ENCODE results near the gene FBN2.
"Not testable (repeated sequence)": the region's sequence is repeated elsewhere in the genome, so short reads cannot be mapped to it uniquely, and the experiment has no call there.

Gene FBN2

DNA sequence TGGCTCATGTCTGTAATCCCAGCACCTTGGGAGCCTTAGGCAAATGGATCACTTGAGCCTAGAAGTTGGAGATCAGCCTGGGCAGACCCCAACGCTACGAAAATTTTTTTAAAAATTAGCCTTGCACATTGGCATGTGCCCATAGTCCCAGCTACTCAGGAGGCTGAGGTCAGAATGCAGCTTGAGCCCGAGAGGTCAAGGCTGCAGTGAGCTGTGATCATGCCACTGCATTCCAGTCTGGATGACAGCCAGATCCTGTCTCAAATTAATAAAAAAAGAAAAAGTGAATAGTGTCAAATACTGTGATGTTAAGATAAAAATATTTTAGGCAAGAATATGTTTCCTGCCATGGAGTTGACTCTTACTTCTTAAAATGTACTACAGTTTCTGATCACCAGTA, 5.3 kb downstream of the FBN2 start:
- DNase-seq = no peak

DNA sequence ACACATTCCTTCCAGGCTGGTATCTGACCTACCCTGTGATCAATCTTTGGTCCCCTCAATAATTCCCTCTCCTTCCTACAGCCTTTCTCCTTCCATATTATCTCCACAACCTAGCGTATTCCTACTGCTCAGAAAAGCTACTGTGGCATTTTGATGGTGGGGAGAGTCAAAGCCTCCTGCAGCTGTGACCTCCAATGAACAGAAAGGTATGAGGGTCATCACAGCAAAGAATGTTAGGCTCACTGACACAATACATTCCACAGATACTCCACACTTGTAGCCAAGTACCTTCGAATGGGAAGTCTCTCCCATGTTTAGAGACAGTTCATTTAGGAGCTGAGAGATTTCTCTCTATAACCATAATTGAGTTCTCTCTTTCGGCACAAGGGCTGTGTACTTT, 5.9 kb downstream of the FBN2 start:
- no peak for DNase-seq

DNA sequence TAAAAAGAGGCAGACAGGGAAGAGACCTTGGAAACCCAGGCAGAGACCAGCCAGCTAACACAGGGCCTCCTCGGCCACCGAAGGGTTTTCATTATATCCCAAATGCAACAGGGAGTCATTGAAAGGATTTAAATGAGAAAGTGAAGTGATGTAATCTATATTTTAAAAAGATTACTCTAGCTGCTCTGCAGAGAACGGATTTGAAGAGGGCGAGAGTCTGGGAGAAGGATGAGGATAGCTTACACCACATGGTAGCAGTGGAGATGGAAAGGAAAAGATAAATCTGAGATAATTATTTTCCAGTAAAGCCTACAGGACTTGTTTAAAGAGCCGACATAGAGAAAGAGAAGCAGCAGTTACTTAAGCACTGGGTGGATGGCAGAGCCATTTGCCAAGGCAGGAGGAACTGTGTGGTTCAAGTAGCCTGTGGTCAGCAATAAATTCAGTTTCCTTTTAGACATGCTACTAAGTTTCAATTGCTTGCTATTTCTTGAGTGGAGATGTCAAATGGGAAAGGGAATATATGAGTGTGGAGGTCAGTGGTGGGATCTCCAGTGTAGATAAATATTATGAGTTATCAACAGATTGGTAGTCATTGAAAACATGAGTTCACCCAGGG, 9.3 kb downstream of the FBN2 start:
- DNase-seq = no peak

DNA sequence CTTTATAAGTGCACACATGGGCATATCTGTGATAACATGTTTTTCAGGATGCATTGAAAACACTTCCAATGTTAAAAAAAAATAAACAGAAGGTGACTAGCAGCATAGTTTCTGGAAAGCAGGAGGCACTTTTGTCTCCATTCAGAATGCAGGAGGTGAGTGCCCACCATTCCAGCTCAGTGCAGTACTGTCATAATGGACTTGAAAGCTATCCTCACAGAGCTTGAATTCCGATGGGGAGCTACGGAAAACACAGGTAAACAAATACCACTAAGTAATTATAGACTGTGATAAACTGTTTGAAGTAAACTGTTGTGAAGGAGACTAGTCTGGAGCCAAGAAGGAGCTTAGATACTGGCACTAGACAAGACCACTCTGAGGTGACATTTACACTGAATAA, 9.9 kb downstream of the FBN2 start:
- no peak for DNase-seq

DNA sequence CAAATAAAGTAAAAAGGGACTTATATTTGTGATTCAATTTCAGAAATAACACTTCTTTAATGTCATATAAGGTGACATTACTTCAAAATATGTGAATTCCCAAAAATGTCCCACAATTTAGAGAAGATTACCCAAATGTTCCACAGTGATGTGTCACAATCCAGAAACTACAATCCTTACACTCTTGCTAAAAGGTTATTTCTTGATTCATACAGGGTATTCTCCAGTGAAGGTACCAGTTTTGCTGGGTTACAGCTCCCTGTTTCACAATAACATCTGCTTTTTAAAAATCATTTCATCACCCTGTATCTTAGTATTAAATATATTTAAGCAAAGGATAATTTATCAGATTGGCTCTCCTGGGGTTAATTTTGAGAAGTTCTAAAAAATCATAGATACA, 11.0 kb downstream of the FBN2 start:
- DNase-seq = no peak

DNA sequence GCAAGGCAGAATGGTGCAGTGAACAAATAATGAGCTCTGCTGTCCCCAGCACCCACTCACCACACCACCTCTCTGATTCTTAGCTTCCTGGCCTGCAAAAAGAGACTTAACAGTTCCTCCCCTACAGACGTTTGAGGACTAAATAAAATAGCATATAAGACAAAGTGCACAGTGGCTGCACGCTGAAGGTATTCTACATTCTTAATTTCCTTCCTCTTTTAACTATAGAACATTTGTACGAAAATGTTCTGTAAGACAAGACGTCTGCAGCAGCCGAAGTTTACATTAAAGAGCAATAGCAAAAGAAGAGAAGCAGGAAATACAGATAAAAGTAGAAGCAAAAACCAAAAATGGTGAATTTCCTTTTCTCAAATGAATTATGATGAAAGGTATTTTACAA, 15.7 kb downstream of the FBN2 start:
- DNase-seq = no peak

DNA sequence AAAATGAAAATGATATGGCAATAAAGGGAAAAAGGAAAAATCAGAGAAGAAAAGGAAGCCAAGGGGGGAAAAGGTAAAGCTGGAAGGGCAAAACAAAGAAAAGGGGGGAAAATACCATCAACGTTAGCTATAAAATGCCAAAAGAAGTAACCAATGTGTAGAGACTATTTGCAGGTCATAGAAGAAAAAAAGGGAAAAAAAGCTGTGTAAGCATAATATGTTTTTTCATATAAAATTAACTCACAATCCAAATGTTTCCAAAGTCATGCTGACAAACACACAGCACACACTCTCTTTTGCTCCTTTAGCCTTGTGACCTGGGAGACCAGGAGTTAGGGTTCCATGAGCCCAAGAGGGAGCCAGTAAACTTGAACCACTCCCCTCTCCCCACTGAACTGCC, 18.2 kb downstream of the FBN2 start:
- DNase-seq = no peak

DNA sequence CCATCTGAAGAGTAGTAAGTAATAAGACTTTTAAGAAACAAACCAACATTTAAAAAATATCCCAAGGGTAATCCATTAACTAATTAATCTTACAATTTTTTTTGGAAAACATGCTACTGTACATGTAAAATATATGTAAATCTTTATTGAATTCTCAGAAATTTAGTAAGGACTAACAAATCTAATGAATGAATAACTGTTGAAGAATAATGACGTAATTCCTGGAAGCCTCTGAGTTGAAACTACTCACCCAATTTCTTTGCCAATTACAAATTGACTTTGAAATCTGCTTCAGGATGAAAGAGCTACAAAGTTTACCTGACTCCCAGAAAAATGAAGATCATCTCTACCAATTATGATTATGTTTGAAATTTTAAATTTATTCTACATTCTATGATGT, 21.1 kb downstream of the FBN2 start:
- no peak for DNase-seq

DNA sequence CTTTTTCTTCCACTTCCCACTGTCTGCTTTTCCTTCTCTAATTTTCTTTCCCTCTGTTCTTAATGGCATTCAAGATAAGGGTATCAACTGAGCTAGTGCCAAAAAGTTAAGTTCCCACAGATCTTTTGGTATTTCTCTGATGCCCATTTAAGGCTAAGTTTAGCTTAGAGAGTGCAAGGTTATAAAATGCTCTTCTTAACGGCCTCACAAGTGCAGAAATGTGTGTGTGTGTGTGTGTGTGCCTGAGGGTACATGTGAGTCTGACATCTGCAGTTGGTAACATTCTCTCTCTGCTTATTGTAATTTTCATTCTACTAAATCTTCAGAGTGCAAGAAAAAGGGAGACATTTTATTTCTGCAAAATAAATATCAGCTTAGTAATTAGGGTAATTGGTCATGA, 24.2 kb downstream of the FBN2 start:
- no peak for DNase-seq

DNA sequence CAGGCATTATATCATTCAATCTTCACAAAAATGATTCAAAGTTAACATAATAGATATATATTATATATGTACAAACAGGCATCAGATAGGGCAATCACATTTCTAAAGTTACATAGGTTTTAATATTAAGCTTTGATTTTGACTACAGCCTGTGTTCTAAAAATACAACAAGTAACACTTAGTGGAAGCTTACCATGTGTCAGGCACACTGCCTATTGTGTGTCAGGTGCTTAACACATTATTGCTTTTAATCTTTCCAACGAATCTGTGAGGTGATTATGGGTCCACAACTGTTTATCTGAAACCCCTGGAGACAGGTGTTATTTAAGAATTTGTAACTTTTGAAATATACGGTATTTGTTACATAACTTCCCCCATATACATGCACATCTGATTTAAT, 25.2 kb downstream of the FBN2 start:
- no peak for DNase-seq

DNA sequence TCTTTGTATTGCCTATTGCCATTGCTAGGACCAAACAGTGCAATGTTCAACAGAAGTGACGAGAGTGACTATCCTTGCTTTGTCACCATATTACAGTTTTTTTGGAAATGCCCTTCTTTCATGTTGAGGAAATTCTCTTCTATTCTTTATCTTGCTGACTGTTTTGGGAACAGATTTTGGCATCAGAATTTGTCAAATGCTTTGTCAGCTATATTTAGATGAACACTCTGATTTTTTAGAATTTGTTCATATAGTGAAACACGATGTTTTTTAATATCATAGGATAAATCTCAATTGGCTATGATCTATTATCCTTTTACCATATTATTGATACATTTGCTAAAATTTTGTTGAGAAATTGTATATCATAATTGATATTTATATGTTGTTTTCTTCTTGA, 31.4 kb downstream of the FBN2 start:
- DNase-seq = no peak

DNA sequence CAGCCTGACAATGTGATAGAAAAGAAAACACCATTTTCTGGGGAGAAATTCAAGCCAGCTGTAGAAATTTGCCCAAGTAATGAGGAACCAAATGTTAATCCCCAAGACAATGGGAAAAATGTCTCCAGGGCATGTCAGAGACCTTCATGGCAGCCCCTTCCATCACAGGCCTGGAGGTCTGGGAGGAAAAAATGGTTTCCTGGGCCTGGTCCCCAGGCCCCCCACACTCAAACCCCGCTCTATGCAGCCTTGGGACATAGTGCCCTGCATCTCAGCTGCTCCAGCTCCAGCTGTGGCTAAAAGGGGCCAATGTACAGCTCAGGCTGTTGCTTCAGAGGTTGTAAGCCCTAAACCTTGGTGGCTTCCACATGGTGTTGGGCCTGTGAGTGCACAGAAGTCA, 34.3 kb downstream of the FBN2 start:
- not testable (repeated sequence) for DNase-seq

DNA sequence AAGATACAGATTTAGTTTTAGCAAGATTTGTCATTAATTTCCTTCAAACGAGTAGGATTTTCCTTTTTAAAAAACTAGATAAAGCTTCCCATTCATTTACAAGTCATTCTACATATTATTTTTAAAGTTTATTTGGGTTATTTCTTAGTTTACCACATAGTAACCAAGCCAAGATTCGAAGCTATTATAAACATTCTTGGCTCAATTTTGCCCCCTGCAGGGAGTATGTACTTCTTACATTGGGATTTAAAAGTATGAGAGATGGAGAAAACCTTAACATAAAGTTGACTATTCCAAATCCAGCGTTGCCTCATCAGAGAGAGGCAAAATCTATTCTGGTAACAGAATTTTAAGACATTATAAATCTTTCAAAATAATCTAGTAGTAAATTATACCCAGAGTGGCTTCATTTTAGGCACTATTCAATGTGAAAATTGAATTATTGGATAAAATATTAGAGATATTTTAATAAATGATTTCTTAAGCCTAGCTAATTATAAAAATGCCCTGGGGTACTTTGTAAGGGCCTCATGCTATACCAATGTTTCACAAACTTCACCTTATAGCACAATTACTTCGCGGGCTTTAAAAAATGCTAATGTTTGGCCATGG, 39.1 kb downstream of the FBN2 start:
- no peak for DNase-seq

DNA sequence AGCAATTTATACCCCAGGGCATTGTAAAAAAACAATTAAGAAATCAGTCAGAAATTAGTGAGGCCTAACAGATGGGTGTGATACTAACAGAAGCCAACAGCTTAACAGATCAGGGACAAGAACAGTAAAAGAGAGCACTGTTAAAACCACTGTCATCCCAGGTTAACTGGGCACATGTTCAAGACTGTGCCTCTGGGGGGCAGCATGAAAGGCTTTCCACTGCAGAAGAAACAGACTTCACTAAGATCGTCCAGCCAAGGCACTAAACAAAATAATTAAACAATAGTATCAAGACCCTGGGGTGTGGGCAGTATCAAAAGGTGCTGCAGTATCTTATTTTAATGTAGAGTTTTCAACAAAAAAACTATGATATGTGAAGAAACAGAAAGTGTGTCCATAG, 43.5 kb downstream of the FBN2 start:
- no peak for DNase-seq

DNA sequence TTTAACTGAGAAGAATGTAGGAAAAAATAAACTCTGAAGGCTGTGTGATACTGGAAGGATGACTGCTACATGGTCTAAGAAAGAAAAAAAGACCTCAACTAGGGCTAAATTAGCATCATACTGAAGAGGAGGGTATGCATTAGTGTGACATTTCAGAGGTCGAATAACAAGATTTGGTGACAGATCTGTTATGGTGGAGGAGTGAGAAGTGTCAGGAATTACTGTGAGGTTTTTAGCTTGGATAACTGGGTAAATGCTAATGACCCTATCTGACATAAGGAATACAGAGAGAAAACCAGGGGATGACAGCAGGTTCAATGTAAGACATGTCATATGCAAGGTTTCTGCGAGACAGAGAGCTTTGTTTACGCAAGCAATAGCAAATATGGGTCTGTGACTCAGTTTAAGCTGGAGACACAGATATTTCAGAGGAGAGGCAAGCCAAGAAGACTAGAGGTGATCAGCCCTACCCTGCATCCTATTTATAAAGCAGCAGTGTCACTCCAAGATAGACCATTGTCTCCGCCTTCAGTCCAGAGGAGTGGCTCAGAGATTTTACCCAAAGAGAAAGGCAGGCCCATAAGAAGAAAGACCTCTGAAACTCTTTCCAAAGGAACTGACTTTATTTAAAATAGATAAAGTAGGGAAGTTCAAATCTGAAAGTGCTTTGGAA, 44.3 kb downstream of the FBN2 start:
- no peak for DNase-seq

DNA sequence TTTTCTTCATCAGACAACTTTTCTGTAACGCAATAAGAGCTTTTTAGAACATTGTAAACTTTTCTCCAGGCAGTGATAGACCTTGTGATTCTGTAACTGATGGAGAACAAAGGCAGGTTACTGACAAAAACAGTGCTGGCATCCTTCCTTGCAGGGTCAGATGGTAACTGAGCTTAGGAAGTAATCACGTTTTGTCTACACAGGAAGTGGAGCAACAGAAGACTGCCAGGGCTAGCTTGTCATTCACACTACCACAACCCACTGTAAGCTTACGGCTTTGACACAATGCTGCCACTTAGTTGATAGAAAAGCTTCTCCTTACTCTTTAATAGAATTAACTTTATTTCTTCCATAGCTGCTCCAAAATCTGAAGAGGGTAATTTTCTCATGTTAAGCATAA, 46.8 kb downstream of the FBN2 start:
- DNase-seq = no peak

DNA sequence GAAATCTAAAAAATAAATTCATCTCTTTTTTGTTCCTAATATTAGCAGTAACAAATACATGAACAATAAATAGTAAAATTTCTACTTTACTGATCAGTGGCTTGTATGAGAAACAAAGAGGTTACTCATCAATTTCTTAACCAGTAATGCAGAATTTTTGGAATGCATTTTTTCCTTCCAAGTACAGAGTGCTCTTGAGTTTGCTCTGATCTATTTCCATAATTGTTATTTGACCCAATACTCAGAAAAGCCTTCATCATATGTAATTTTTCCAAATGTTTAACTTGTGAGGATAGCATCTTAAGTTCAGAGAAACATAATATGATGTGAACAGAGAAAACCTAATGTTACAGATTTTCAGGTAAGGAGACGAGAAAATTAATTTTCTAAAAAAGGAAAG, 47.3 kb downstream of the FBN2 start:
- no peak for DNase-seq

DNA sequence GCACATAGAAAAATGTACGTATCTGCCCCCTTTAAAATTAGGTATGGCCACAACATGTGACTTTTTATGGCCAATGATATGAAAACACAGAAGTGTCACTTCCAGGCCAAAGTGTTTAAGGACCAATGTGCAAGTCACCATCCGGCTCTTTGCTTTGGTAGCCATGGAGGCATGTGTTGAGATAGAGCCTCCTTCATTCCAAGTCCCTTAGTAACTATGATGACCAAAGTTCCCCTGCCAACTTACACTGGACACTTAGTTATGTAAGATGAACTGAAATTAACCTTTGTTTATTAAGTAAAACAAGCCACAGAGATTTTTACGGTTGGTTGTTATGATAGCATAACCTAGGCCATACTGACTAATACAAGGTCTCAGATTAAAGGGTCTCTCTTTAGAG, 51.0 kb downstream of the FBN2 start:
- no peak for DNase-seq

DNA sequence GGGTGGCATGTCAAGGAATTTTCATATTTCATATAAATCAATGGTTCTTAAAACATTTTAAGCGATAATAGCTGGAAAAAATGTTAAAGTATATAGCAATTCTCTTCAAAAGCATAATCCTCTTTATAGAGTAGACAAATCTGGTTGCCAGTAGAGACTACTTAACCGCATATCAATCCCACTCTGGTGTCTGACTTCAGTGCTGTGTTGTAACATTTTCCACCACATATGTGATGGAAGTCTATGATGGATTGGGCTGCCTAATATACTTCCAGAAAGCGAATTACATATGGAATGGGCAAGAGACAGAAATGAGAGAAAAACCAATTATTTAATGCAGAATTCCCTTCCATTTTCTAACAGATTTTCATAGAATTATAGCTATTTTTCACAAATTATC, 54.3 kb downstream of the FBN2 start:
- DNase-seq = no peak

DNA sequence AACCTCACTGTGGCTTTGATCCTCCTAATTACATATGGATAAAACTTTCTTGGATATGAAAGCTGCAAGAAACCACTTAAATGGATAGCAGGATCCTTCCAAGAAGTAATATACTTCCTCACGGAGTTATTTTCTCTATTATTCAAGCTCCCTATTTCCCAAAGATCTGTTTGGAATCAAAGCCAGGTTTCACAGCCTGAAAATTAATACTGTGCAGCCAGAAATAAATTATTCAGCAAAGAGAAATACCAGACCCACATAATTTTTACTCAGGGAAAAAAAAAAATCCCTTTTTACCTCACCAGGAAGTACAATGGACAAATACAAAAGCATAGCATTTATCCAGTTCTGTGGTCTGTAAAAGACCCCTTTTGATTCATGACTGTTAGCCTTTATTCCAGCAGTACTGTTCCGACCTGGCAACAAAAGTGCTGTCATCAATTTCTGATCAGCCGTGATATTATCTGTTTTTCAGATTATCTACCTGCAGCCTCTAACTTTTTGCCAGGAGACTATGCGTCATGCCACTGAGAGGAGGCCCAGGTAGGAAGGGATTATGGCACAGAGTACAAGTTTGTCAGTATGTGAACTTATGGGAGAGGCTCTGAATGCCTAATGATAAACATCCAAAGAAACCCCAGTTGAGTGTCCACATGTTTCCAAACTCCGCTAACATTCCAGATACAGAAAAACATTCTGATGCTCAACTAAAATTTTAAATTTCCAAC, 57.0 kb downstream of the FBN2 start:
- no peak for DNase-seq

DNA sequence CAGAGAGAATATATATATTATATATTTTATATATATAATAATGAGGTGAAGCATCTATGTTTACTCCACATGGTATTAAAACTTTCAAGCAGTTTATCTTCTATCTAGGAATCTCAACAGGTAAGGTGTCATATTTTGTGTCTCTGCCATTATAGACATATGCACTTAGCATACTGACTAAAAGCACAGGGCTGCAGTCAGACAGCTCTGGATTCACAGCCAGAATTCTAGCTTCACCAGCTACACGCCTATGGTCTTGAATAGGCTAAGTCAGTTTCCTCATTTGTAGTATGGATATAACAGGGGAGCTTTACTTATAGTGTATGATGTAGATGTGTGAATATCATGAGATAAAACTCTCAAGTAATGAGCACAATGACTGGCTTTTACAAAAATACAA, 57.9 kb downstream of the FBN2 start:
- DNase-seq = no peak

DNA sequence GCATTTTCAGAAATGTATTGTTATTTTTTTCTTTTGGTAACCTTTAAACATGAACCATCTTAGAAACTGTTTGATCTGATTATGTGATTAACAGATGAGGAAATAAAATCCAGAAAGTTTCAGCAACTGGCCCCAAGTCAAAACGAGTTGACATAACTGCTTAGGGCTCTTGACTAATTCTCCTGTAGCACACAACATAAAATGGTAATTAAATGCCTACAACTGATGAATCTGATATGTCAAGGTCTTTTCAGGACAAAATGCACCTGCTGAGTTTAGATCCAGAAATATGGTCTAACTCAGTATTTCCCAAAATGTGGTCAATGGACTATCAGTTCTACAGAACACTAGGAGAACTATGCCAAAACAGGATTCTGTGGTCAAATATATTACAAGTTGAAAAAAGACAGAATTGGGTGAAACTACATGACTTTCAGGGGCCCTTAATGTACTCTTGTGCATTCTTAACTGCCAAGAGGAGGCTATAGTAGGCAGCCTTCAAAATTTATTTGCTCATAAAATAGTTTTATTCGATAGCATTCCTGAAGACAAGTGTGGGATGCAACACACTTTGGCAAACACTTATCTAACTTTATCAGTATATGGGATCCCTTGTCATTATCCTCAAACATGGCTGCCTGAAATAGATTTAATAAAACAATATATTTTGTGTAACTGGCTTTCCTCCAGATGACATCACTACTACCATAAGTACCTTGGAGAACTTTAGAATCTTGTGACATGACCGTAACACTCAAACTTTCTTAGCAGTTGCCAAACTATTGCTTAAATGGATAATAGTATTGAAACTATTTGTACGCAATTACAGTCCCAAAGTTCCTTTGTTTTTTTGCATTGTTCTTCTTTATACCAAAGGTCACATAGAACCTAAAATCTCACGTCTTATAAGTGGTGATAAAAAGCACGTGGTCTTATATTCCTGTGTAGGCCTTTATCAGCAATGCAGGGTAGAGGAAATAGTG, 59.4 kb downstream of the FBN2 start:
- DNase-seq = no peak

DNA sequence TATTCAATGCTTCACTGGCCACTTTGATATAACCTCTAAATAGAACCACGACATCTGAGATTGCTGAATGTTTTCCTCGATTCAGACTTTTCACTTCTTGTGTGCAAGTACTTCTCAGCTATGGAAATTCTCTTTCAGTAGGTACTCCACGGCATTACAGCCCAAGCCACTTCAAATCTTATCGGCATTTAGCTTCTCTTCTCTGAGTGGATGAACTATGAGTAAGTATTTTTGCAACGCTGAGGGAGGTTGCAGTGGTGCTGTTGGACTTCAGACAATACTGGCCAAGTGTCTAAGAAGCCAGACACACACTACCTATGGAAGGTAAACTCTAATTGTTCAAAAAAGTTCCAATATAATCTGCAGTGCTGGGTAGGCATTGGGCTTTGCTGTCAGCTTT, 60.1 kb downstream of the FBN2 start:
- no peak for DNase-seq
